NCI-H1092 (cell line): ENCODE data around the gene ZNF350.
"Not testable (repeated sequence)": the region's sequence is repeated elsewhere in the genome, so short reads cannot be mapped to it uniquely, and the experiment has no call there.

Experiments
- DNase-seq: peaks from one replicate; lab custom pipeline; 2025; lab: John Stamatoyannopoulos, UW

The ZNF350 gene

DNA sequence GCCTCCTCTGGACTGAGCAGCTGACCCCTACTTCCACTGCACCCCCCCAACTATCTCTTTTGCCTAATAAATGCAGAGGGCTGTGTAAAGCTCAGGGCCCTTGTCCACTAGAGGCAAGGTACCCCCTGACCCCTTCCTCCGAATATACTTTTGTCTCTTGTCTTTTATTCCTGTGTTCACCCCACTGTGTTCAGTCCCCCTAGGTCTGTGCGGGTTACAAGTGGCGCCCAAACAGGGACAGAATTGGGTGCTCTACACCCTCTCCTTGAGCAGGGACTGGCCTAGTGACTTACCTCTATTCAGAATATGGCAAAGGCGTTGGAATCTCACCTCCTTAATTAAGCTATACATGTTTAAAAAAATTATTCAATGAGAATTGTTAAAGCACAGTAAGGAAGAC lies 15.0 kb downstream of the ZNF350 start:
- no peak for DNase-seq

DNA sequence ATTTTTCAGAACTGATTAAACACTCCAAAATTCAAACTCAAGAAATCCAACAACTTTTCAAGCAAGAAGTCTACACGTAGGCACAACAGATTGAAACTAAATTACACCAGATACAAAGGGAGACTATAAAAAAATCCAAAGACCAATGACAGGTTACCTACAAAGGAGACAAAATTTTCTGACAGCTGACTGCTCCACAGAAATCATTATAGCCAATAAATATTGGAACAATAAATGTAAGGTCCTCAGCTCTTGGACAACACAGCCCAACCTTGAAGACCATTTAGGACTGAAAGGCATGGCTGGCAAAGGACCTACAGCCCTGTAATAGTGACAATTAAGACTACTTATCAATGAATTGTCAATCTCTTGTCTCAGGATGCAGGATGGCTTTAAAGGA lies 15.9 kb downstream of the ZNF350 start:
- DNase-seq, result no peak

DNA sequence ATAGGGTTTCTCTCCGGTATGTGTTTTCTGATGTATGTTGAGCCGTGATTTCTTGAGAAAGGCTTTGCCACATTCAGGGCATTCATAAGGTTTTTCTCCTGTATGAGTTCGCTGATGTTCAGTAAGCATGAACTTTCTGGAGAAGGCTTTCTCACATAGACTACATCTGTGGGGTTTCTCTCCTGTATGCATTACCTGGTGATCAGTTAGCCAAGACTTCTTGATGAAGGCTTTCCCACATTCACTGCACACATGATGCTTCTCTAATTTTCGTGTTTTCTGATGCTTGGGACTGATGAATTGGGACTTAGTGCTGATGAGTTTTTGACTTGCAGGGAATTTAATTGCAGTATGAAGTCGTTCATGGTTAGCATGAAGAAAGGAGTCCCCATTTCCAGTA lies 21.1 kb downstream of the ZNF350 start:
- no peak for DNase-seq

DNA sequence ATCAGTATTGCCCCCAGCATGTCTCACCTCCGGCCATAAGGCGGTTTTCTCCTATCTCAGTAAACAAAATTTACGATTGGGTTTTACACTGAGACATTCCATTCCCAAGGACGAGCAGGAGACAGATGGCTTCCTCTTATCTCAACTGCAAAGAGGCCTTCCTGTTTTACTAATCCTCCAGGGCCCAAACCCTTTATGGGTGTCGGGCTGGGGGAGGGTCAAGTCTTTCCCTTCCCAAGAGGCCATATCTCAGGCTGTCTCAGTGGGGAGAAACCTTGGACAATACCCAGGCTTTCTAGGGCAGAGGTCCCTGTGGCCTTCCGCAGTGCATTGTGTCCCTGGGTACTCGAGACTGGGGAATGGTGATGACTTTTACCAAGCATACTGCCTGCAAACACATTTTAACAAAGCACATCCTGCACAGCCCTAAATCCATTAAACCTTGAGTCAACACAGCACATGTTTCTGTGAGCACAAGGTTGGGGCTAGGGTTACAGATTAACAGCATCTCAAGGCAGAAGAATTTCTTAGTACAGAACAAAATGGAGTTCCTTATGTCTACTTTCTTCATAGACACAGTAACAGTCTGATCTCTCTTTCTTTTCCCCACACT lies 25.9 kb downstream of the ZNF350 start:
- not testable (repeated sequence) for DNase-seq

DNA sequence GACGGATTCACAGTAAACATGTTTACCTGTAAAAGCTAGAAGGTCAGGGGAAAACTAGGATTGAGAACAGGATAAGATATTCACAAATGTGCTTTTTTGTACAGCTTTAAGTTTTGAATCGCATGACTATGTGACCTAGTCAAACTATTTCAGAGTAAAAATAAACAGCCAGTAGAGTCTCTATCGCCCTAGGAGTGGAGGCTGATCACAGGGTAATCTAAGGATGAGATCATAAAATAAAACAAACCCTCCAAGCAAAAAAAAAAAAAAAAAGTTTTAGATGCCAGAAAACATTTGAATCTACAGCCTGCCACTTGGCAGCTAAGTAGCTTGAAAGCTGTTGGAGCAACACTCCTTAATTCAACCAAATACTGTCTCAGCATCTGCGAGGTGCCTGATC lies 26.8 kb downstream of the ZNF350 start:
- DNase-seq, result no peak

DNA sequence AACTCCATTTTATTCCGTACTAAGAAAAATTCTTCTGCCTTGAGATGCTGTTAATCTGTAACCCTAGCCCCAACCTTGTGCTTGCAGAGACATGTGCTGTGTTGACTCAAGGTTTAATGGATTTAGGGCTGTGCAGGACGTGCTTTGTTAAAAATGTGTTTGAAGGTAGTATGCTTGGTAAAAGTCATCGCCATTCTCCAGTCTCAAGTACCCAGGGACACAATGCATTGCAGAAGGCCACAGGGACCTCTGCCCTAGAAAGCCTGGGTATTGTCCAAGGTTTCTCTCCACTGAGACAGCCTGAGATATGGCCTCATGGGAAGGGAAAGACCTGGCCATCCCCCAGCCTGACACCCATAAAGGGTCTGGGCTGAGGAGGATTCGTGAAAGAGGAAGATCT lies 28.8 kb downstream of the ZNF350 start:
- not testable (repeated sequence) for DNase-seq

DNA sequence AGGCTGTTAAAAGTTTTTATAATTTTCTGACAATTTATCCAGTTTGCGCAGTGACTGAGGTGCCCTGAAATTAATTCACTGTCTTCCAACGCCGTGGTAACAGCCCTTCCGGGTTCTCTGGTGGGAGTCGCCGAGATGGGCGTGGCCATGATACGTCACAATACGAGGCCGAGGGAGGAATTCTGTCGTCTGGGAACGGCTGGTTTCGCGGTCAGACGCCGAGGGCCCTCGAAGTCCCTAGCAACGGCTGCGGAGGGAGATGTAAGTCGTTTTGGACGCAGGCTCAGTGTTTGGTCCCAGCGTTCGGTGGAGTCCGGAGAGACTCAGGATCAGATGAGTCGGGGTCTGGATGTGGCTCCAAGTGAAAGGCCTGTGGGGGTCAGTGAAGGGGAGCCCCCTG lies 37.7 kb downstream of the ZNF350 start:
- no peak for DNase-seq

DNA sequence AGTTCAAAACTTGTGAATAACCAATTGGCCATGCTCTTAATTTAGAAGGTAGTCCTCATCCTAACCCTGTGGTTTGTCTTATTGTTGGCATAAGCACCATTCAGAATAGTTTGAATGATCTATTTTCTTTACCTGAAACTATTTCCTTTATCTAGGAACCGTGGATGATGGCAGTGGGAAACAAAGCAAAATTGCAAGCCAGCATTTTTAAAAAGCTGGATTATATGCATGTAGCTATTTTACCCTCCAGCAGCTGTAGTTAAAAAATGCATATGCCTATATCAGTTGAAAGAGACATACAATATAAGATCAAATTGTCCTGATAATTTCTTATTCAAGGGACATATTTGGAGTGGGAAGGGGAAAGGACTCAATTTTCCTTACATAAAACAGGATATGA lies 40.0 kb downstream of the ZNF350 start:
- DNase-seq, result no peak

DNA sequence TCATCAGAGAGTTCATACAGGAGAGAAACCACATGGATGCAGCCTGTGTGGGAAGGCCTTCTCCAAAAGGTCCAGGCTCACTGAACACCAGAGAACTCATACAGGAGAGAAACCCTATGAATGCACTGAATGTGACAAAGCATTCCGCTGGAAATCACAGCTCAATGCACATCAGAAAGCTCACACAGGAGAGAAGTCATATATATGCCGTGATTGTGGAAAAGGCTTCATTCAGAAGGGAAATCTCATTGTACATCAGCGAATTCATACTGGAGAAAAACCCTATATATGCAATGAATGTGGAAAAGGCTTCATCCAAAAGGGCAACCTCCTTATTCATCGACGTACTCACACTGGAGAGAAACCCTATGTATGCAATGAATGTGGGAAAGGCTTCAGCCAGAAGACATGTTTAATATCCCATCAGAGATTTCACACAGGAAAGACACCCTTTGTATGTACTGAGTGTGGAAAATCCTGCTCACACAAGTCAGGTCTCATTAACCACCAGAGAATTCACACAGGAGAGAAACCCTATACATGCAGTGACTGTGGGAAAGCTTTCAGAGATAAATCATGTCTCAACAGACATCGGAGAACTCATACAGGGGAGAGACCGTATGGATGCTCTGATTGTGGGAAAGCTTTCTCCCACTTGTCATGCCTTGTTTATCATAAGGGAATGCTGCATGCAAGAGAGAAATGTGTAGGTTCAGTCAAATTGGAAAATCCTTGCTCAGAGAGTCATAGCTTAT lies 41.7 kb downstream of the ZNF350 start:
- no peak for DNase-seq

DNA sequence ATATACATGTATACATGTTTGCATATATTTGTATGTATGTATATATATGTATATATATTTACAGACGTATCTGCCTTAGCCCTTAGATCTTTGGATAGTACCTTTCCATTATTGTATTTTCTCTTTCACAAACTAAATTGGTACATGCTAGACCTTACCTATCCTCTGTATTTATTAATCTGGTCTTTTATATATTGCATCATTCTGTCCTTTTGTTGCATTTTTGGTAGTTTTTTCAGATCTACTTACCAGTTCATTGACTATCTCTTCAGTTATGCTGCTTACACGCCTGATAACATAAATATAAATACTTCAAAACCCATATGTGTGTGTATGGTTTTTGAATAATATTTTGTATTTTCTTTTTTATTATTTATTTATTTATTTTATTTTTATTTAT lies 47.7 kb downstream of the ZNF350 start:
- DNase-seq, result no peak

DNA sequence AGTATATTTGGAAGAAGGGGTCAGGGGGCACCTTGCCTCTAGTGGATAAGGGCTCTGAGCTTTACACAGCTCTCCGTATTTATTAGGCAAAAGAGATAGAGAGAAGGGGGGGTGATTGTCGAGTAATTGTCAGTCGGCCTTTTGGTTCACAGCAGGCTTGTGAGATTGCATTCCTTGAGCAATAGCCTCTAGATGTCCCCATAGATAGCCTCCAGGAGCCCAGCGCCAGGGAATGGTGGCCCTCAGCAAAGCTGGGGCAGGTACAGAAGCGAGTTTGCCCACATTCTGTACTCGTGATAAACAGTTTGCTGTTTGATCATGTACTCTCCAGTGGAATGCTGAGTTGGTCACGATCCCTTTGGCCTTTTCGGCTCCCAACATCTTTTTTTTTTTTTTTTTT lies 54.7 kb downstream of the ZNF350 start:
- DNase-seq, result no peak

DNA sequence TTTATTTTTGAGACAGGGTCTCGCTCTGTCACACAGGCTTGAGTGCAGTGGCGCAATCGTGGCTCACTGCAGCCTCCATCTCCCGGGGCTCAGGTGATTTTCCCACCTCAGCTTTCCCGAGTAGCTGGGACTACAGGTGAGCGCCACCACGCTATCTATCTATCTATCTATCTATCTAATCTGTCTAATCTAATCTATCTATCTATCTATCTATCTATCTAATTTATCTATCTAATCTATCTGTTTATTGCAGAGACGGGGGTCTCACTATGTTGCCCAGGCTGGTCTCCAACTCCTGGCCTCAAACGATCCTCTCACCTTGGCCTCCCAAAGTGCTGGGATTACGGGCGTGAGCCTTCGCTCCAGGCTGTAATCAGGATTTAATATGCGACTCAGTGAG lies 58.8 kb downstream of the ZNF350 start:
- no peak for DNase-seq

DNA sequence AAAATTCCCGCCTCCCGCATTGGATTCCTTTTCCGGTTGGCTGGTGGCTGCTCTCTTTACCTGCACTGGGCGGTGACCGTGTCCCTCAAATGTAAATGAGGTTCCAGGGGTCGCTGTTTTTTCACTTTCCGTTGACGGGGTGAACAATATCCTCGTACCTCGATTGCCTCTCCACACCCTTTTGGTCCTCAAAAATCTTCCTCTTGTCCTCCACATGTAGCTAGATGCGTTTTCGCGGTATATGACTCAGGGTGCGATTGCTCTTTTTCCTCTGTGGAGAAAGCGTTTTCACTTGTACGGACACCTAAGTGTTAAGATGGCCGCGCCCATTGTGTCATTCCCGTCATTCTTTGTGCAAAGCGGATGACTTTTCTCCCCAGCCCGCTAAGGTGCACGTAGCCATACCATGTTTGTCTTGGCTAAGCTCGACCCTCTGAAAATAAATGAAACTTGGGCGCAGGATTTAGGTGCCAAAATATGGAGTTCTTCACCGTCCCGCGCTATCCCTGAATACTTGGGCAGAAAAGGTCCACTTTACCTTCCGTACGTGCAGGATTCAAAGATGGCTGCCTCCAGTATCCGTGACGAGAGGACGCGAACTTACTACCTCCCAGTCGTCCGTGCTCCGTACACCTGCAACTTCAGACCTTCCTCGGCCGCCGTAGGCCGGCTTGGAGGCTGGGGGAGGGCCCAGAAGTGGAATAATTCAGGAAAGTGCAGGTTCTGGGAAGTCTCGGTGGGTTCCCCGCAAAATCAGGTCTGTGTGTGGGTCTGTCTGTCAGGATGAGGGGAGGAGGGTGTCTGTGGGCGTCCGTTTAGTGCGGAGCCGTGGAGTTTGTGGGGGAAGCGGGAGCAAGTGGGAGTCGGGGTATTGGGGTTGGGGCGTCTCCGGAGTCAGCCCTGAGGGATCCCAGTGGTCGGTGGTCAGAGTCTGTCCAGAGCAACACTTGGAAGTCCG lies 59.6 kb downstream of the ZNF350 start, which contains the start of gene ZNF613:
Gene ZNF613 (plus strand): TSS at position 689 of the 958 bp plus-strand sequence. CDS start 8,749 bp downstream, outside the sequence.
- peak; percentile 73 for DNase-seq

DNA sequence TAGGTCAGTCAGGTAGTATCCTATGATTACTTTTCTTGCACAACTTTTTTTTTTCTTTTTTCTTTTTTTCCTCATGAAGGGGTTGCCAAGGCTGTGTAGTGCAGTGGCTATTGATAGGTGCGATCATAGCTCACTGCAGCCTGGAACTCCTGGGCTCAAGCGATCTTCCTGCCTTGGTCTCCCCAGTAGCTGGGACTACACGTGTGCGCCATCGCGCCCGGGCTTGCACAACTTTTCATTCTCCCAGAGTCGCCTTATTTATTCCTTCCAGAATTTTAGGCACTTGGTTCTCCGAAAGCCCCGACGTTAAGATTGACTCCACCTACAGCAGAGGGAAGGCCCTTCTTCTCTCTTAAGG lies 60.2 kb downstream of the ZNF350 start:
- no peak for DNase-seq

DNA sequence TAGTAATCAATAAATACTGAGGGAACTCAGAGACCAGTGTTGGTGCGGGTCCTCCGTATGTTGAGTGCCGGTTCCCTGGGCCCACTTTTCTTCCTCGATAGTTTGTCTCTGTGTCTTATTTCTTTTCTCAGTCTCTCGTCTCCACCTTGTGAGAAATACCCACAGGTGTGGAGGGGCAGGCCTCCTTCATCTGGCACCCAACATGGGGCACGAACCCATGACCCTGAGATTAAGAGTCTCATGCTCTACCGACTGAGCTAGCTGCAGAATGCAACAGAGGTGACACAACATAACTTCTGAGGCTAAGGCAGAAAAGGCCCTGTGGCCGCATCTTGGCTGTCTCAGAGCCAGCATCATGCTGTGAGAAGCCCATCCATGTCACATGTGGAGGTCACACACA lies 64.7 kb downstream of the ZNF350 start:
- no peak for DNase-seq

DNA sequence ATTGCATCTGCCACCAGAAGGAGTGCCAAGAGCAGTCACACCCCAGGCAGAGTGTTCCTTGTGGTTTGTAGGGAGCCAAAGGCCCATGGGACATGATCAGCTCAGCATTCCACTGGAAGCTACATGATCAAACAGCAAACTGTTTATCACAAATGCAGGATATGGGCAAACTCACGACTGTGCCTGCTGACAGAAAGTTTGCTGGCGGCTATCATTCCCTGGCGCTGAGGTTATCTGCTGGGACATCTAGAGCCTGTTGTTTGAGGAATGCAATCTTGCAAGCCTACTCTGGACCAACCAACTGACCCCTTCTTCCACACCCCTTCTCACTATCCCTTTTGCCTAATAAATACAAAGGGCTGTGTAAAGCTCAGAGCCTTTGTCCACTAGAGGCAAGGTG lies 67.0 kb downstream of the ZNF350 start:
- DNase-seq, result no peak

DNA sequence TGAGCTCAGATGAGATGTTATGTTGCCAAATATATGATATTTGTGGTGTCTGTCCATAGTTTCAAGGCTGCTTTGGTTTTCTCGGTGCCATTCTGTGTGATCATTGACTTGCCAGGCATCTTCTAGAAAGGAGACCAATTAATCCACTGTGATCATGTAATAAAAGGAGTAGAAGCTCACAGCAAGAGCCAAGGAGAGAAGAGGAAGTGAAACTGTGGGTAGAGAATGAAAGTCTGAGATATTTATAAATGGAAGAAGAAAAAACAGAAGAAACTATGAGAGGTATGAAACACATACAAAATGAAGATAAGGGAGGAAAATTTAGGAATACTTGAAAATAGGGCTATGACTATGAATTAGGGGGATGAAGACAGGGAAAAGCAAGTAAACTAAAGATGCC lies 70.5 kb downstream of the ZNF350 start:
- DNase-seq, result no peak

DNA sequence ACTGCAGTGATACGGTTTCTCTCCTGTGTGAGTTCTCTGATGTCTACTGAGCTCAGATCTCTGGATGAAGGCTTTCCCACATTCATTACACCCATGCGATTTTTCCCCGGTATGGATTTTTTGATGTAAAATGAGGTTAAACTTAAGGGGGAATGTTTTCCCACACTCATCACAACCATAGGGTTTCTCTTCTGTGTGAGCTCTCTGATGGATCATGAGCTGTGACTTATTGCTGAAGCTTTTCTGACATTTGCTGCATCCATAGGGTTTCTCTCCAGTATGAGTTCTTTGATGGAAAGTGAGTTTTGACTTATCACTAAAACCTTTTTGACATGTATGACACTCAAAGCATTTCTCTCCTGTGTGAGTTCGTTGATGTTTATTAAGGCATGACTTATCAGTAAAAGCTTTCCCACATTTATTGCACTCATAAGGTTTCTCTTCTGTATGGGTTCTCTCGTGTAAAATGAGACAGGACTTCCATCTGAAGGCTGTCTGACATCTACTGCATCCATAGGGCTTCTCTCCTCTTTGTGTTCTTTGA lies 71.2 kb downstream of the ZNF350 start:
- DNase-seq, result no peak
